ENCODE results near the gene ZNF563.

ZNF563 gene

GRCh38 chr19:12287958-12288500 is 45.4 kb downstream of the ZNF563 start:
- Histone ChIP-seq H3K9ac (no peak overlapping the region), H3K4me3 (ENCODE audit: low read depth, low read length) (no peak overlapping the region), H3K9me3 (ENCODE audit: control insufficient read depth, low read length) (no peaks in the 10 kb centered on the region), H3K79me2 (peaks cover 80% of the 10 kb centered on the region), H3K36me3 (ENCODE audit: control insufficient read depth, insufficient read depth, low read length) (no peaks in the 10 kb centered on the region), H3K27ac (no peak overlapping the region), H3K4me2 (ENCODE audit: low read length) (no peak overlapping the region), H3K27me3 (ENCODE audit: control insufficient read depth, insufficient read depth, low read length) (no peaks in the 10 kb centered on the region), H3K4me1 (peaks cover 1% of the 10 kb centered on the region), H2AFZ (no peak overlapping the region)
- TF ChIP-seq, protein P1, sequence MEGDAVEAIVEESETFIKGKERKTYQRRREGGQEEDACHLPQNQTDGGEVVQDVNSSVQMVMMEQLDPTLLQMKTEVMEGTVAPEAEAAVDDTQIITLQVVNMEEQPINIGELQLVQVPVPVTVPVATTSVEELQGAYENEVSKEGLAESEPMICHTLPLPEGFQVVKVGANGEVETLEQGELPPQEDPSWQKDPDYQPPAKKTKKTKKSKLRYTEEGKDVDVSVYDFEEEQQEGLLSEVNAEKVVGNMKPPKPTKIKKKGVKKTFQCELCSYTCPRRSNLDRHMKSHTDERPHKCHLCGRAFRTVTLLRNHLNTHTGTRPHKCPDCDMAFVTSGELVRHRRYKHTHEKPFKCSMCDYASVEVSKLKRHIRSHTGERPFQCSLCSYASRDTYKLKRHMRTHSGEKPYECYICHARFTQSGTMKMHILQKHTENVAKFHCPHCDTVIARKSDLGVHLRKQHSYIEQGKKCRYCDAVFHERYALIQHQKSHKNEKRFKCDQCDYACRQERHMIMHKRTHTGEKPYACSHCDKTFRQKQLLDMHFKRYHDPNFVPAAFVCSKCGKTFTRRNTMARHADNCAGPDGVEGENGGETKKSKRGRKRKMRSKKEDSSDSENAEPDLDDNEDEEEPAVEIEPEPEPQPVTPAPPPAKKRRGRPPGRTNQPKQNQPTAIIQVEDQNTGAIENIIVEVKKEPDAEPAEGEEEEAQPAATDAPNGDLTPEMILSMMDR (IDR thresholded peaks at IDR 0.05) = no peak

DNA sequence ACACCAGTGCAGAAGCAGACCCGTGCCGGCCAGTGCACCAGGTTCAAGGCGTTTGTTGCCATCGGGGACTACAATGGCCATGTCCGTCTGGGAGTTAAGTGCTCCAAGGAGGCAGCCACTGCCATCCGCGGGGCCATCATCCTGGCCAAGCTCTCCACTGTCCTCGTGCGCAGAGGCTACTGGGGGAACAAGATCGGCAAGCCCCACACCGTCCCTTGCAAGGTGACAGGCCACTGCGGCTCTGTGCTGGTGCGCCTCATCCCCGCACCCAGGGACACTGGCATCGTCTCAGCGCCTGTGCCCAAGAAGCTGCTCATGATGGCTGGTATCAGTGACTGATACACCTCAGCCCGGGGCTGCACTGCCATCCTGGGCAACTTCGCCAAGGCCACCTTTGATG is 48.8 kb downstream of the ZNF563 start:
- no peak overlapping the region for H3K9ac ChIP-seq
- no peak overlapping the region for H3K4me2 ChIP-seq (ENCODE audit: low read length)
- TF ChIP-seq, protein P1 (IDR thresholded peaks at IDR 0.05) = no peak
- H3K27ac ChIP-seq = no peak overlapping the region
- H3K4me1 ChIP-seq = no peaks in the 10 kb centered on the region
- H3K36me3 ChIP-seq (ENCODE audit: control insufficient read depth, insufficient read depth, low read length) = no peaks in the 10 kb centered on the region
- H2AFZ ChIP-seq = no peak overlapping the region
- H3K27me3 ChIP-seq (ENCODE audit: control insufficient read depth, insufficient read depth, low read length) = no peaks in the 10 kb centered on the region
- no peak overlapping the region for H3K4me3 ChIP-seq (ENCODE audit: low read depth, low read length)
- peaks cover 74% of the 10 kb centered on the region for H3K79me2 ChIP-seq
- H3K9me3 ChIP-seq (ENCODE audit: control insufficient read depth, low read length) = no peaks in the 10 kb centered on the region

DNA sequence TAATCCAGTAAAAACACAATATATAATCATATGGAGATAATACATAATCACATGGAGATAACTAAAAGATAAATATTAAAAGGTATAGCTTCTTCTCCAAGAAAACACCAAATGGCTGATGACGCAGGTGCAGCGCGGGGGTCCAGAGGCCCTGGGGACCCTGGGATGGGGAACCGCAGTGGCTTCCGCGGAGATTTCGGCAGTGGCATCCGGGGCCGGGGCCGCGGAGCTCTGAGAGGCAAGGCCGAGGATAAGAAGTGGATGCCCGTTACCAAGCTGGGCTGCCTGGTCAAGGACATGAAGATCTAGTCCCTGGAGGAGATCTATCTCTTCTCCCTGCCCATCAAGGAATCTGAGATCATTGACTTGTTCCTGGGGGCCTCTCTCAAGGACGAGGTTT is 49.2 kb downstream of the ZNF563 start:
- Histone ChIP-seq H3K9ac (no peak overlapping the region), H3K4me1 (no peaks in the 10 kb centered on the region), H3K79me2 (peaks cover 73% of the 10 kb centered on the region), H3K4me2 (ENCODE audit: low read length) (no peak overlapping the region), H3K9me3 (ENCODE audit: control insufficient read depth, low read length) (no peaks in the 10 kb centered on the region), H3K4me3 (ENCODE audit: low read depth, low read length) (no peak overlapping the region), H3K27ac (no peak overlapping the region), H3K27me3 (ENCODE audit: control insufficient read depth, insufficient read depth, low read length) (no peaks in the 10 kb centered on the region), H3K36me3 (ENCODE audit: control insufficient read depth, insufficient read depth, low read length) (no peaks in the 10 kb centered on the region), H2AFZ (no peak overlapping the region)
- TF ChIP-seq, protein P1 (IDR thresholded peaks at IDR 0.05) = no peak

DNA sequence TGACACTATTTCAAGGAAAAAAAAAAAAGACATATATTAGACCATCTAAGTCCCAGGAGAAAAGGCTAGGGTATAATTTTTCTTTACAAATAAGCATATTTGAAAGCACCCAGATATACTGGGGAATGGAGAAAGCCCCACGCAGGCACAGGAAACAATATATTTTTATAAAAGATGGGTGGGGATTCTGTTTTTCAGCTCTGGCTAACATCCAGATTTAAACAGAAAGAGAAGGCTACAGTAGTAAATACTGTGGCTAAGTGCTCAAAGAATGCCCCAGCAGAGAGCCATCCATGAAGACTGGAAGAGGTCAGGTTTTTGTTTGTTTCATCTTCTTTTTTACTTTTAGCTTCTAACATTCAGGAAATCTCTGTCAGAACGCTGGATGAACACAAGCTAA is 54.7 kb downstream of the ZNF563 start:
- Histone ChIP-seq H3K9me3 (ENCODE audit: control insufficient read depth, low read length) (peaks cover 2% of the 10 kb centered on the region), H3K79me2 (peaks cover 60% of the 10 kb centered on the region), H2AFZ (no peak overlapping the region), H3K27ac (no peak overlapping the region), H3K4me2 (ENCODE audit: low read length) (no peak overlapping the region), H3K36me3 (ENCODE audit: control insufficient read depth, insufficient read depth, low read length) (peaks cover 3% of the 10 kb centered on the region), H3K4me1 (no peaks in the 10 kb centered on the region), H3K4me3 (ENCODE audit: low read depth, low read length) (no peak overlapping the region), H3K27me3 (ENCODE audit: control insufficient read depth, insufficient read depth, low read length) (no peaks in the 10 kb centered on the region), H3K9ac (no peak overlapping the region)
- TF ChIP-seq, protein P1 (IDR thresholded peaks at IDR 0.05) = no peak
